SK-N-SH treated with all-trans-retinoic acid at 6 μM for 48 hours (cell line): ENCODE results near the gene KRTAP4-16.

Source experiments
- GLIS3 ChIP-seq: fragments of 250-450 bp; sonication (Bioruptor Pico); IDR thresholded peaks from 2 replicates; pipeline ENCODE4 v1.5.0; 2020; ENCODE audit warnings: mild to moderate bottlenecking, moderate library complexity
- TF ChIP-seq, protein P1 (sequence below): fragments of 250-450 bp; sonication (Bioruptor Pico); IDR thresholded peaks from 2 replicates; pipeline ENCODE4 v1.8.0; 2020; ENCODE audit warnings: mild to moderate bottlenecking, moderate library complexity, borderline replicate concordance

DNA sequence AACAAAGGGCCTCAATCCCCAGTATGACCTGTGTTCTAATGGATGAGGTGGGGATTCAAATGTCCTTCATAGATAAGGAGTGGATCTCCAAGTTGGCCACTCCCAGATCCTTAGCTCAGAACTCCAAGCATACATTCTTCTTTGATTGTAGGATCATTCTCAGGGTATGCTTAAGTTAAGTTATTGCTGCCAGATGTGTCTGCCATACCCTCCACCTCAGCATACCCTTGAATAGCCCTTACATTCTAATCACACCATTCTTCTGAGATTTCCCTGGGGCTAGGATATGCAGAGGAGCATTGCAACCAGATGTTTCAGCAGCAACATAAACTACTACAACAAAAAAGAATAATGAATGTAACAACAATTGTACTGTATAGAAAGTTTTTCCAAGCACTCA is 34.7 kb downstream of the KRTAP4-16 start:
- TF ChIP-seq, protein P1, sequence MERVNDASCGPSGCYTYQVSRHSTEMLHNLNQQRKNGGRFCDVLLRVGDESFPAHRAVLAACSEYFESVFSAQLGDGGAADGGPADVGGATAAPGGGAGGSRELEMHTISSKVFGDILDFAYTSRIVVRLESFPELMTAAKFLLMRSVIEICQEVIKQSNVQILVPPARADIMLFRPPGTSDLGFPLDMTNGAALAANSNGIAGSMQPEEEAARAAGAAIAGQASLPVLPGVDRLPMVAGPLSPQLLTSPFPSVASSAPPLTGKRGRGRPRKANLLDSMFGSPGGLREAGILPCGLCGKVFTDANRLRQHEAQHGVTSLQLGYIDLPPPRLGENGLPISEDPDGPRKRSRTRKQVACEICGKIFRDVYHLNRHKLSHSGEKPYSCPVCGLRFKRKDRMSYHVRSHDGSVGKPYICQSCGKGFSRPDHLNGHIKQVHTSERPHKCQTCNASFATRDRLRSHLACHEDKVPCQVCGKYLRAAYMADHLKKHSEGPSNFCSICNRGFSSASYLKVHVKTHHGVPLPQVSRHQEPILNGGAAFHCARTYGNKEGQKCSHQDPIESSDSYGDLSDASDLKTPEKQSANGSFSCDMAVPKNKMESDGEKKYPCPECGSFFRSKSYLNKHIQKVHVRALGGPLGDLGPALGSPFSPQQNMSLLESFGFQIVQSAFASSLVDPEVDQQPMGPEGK (CRISPR knock-in tag), result no peak
- TF ChIP-seq GLIS3 (CRISPR knock-in tag), result no peak
